Cerebellar nuclear complex (tissue), 1 donor: ENCODE data around the gene RAI2.

Experiments
- DNase-seq, 2 experiments: peaks; one replicate each; lab custom pipeline; 2025; lab: John Stamatoyannopoulos, UW

The RAI2 gene

DNA sequence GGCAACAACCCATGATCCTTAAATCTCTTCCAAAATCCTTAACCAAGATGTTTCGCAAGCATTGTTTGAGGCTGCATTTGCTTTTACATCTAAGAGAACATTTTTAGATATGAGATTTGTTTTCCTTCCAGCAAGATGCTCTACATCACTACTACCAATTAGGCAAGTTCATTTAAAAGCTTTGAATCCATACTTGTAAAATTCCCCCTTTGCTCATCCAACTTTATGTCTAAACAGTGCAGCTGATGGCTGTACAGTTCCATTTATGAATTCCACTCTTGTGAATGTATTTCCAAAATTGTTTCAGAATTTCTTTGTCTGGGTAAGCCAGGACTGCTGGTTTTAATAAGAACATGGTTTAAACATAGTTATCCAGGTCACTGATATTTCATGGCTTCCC is 31.5 kb downstream of the RAI2 start:
- no peak for DNase-seq

DNA sequence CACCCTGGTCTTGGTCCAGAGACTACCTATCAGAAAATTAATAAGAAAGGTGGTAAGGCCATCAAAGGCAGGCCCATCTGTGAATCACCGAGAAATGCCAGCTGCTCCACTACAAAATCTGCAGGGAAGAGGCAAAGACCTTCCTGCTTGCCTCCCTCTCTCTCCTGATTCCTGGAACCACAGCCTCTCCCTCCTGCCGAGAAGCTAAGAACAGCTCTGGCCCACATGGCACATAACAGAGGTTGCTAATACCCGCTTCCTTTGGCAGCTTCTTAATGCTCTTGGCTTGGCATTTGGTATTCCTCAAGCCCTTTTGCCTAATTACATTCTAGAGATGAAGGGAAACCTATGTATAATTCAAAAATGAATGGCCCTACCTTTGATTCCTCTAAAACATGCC is 32.9 kb downstream of the RAI2 start:
- DNase-seq, result peak in 1 of 2 experiments; percentile 27

- DNase-seq, result no peak
Observed at GRCh38 chrX:17826609-17827496, 34.2 kb downstream of the RAI2 start.

DNA sequence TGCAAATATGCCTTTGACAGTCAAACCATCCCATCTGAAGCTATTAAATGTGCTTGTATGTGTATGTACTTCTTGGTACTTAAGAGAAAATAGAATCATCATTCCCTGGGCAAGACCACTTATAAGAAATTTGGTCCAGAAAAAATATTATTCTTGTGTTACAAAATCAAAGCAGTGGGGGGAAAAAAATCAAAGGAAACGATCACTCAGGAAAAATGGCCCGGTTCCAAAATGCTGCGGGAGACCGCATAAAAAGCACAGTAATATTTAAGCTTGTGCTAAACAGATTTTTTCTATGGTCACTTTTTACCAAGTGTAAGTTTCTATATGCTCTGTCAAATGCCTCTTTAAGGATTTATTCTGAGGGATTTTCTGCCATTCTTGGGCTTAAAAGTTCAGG is 36.1 kb downstream of the RAI2 start:
- DNase-seq, result no peak

DNA sequence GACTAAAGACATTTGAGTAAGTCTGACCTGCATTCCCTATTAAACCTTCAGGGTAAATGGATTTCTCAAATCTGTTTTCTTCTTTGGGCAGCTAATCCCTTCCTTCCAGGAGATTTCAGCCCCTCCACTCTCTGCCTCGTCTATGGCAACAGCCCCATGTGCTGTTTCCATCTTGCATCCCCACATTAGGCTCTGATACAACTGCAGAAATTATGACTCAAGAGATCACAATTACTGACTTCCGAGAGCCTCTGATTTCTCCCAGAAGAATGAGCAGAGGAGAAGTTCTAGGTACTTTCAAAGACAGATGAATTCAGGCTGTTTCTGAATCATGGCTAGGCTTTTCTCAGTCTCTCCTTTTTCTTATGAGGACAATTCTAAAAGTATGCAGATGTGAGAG is 38.7 kb downstream of the RAI2 start:
- no peak for DNase-seq

- no peak for DNase-seq
Observed at GRCh38 chrX:17820100-17820499, 41.0 kb downstream of the RAI2 start.

DNA sequence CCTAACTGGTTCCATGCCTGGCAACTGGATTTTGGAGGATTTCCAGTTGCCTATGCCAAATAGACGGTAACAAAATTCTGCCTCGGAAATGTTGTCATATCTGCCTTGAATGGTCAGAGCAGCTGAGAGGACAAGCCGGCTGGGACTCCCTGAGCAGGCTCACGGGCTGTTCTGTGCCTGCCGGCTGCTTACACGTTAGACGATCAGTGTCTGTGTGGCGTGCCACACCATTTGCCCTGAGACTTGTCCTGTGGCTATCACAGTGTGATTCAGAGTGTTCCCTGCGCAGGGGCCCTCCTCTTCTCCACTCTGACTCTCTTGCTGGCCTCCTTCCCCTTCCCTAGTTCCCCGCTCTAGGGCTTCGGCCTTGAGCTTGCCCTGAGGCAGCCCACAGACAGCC is 42.4 kb downstream of the RAI2 start:
- no peak for DNase-seq

DNA sequence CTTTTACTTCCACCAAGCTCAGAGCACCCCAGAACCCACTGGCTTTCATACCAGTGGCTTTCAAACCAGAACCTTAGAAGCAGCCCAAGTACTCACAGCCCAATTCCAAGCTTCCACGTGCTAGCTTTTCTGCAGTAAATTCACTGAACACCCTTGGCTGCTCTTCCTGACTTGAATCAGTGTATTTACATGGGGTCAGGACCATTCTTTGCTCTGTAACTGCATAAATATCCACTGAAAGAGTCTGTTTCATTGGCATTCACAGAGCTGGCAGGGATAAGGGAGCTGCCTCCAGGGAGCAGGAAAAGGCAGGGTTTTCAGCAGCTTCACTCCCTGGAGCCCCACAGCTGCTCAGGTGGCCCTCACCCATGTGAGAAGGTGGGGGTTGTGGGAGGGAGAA is 43.8 kb downstream of the RAI2 start:
- no peak for DNase-seq

DNA sequence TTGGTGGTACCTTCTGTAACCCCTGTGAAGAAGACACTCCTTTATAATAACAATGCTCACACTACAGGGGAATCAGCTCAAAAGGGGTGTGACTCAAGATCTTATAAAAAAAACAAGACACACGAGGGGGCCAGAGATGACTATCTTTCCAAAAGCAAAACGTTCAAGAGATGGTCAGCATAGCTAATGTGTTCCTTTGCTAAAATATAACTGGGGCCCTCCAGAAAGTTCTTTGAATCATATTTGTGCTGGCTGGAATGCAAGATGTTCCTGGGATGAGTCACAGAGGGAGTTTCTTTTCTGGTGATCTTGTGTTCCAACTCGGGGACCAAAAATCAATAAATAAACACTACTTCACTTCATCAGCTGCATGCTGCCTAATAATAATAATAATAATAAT is 46.5 kb downstream of the RAI2 start:
- DNase-seq, result no peak

DNA sequence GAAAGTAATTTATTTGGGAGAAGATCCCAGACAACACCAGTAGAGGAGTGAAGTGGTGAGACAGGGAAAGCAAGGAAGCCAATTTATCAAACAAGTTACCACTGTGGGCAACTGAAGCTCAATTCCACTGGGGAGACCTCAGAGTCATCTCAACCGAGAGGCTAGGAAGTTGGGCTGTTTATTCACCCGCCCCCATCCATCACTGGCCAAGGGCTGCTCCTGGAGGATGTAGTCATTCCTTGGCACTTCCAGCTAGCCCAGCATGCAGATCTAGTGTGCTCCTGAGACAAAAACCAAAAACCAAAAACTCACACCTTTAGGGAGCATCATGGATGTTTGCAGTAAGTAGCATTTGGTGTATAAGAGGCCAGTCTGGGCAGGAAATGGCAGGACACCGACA is 47.0 kb downstream of the RAI2 start:
- DNase-seq, result no peak

- no peak for DNase-seq
Observed at GRCh38 chrX:17813277-17813676, 47.8 kb downstream of the RAI2 start.

DNA sequence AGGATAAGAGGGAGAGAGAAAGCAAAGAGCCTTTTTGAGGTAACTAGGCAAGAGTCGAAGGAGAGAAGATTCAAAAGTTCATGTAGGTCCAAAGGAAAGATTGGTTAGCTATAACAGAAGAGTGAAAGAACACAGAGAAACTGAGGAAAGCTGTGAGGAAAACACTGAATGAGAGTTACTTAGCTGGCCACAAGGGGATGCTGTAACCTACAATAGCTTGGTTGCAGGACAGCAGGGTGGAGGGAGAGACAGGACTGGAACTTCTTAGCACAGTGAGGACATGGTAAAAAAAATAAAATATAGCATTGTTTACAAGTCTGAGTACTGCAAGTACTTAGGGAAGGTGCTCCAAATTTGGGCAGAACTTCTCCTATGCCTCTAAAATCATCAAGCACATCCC is 48.3 kb downstream of the RAI2 start:
- no peak for DNase-seq

DNA sequence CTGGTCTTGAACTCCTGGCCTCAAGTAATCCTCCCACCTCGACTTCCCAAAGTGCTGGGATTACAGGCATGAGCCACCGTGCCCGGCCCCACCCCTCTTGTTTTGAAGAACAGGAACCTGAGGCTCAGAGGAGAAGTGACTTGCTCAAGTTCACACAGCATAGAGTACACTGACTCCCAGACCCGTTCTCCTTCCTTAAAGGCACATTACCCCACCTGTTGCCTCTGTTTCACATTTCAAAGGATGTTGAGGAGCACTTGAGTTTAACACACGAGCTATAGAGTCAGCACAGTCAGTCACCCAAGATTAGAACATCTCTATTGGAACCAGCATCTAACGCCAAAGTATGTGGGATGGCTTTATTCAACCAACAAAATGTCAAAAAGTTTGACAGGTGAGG is 51.1 kb downstream of the RAI2 start:
- DNase-seq, result no peak

GRCh38 chrX:17809273-17809672 is 51.8 kb downstream of the RAI2 start:
- no peak for DNase-seq

DNA sequence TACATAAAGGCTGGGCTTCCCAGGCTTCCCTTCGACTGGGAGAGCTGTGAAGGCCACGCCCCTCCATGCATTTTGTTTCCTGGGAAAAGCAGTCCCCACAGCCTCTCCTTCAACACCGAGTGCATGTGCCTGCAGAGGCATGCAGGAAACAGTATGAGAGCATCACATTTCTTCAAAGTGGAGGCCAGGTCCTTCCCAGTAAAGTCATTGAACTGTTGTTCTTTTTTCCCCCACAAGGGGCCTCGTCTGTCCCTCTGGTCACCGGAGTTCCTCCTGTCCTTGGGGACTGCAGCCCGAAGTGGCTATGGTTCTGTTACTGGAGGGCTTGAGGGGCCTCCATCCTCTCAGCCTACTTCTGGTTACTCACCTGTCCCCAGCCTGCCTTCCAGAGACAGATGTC is 56.0 kb downstream of the RAI2 start:
- no peak for DNase-seq

DNA sequence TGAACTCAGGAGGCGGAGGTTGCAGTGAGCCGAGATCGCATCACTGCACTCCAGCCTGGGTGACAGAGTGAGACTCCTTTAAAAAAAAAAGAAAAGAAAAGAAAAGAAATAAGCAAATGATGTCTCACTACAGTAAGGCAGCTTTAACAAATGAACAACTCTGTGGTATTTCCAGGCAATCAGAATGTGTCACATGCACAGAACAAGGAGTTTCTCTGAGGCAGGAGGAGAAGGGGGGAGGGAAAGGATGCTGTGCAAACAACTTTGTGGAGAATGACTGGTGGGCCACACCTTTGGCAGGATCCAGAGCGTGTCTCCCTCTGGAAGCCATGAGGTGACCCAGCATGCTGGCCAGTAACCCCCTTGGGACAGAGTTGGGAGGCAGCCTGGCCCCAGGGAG is 57.6 kb downstream of the RAI2 start:
- no peak for DNase-seq

- no peak for DNase-seq
Observed at GRCh38 chrX:17802756-17803155, 58.3 kb downstream of the RAI2 start.

- no peak for DNase-seq
Observed at GRCh38 chrX:17801431-17801830, 59.7 kb downstream of the RAI2 start.

DNA sequence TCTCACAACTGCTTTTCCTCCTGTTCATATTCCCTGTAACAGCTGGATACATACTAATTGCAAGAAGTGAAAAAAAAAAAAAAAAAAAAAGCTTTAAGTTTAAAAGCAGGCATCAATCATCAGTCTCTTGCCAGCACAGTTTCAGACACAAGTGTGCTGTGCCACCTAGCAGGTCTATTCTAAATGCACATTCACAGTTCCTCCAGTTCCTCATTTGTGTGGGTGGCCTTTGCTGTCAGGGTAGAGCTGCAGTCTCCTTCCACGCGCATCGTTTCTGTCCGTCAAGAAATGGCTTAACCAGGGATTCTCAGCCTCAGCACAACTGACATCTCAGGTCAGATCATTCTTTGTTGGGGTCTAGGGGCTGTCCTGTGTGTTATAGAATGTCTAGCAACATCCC is 62.2 kb downstream of the RAI2 start:
- no peak for DNase-seq

- DNase-seq, result no peak
Observed at GRCh38 chrX:17792826-17793225, 68.3 kb downstream of the RAI2 start.

GRCh38 chrX:17788956-17789562 is 72.0 kb downstream of the RAI2 start:
- DNase-seq, result no peak

DNA sequence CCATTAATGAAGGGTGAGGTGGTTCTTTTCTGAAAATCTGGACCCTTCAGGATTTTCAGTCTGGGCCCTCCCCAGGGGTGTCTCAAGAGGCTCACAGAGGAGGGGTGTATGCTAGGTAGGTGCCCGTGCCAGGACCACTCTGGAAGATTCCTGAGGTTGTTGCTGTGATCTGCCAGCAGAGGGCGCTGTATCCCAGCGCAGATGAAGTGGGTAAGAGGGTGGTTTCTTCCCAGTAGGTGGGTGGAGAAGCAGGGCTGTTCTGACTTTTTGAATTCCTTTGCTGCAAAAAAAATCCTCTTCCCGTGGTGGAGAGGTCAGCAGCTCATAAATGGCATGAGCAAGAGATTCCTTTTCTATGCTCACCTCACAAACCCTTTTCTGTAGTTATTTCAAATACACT is 72.7 kb downstream of the RAI2 start:
- no peak for DNase-seq

- no peak for DNase-seq
Observed at GRCh38 chrX:17787557-17787956, 73.5 kb downstream of the RAI2 start.
